ENCODE measurements around the gene IRAK1.

- TF ChIP-seq CTCF (IDR thresholded peaks at IDR 0.05) (no peak), POLR2A (IDR thresholded peaks at IDR 0.05) (no peak)
These were observed 3.2 kb downstream of the IRAK1 start for GRCh38 chrX:154016366-154017076.

All from gastroesophageal sphincter (tissue), 3 donors.